ENCODE measurements around the gene VEZT.

Gene VEZT

DNA sequence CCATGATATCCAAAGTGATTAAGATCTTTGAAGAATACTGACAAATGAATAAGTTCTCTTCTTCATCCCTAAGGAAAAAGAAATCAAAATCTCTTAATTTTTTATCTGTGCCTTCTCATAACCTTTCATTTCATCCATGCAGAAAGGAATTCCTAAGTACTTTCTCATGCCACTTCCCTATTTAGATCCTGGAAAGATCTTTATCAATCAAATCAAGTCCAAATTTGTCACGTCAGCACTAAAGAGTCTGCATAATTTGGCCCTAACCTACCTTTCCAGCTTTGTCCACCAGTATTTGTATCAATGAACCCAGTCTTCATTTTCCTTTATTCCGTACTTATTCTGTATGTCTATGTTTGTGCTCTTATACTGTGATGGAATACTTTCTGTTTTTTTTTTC, 41.2 kb downstream of the VEZT start:
- H3K4me3 ChIP-seq (replicated peaks; ENCODE audit: insufficient read depth, low read length) = no peak overlapping the region
- H3K27ac ChIP-seq (replicated peaks) = no peak overlapping the region
- no peak for TF ChIP-seq GABPA (IDR thresholded peaks at IDR 0.05; ENCODE audit: low read depth)
- no peak for TF ChIP-seq CTCF (IDR thresholded peaks at IDR 0.05; ENCODE audit: insufficient read depth, low read length)
- no peak for TF ChIP-seq POLR2AphosphoS5 (IDR thresholded peaks at IDR 0.05; ENCODE audit: low read depth)
- TF ChIP-seq SPI1 (IDR thresholded peaks at IDR 0.05; ENCODE audit: borderline replicate concordance, low read depth) = no peak
- no peak for TF ChIP-seq REST (IDR thresholded peaks at IDR 0.05; ENCODE audit: insufficient replicate concordance, low read depth)
- no peak for DNase-seq (ENCODE audit: low read depth in 1 of 2, low spot score in 1 of 2)
- no peaks in the 10 kb centered on the region for H3K27me3 ChIP-seq (ENCODE audit: insufficient read depth, poor library complexity, severe bottlenecking)

DNA sequence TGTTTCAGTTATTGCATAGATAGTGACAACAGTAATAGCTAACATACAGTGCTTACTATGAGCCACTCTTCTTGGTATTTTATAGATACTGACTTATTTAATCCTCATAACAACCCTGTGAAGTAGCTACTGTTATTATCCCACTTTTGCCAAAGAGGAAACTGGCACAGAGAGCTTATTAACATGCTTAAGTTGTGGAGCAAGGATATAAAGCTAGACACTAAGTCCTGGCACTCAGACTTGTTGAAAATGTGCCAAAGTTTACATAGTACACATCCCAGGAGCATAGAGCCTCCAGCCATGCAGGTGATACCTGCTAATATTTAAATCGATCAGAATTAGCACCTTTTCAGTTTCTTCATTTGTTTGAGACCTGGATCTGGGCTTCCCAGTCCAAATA, 41.8 kb downstream of the VEZT start:
- Histone ChIP-seq H3K27me3 (ENCODE audit: insufficient read depth, poor library complexity, severe bottlenecking) (no peaks in the 10 kb centered on the region), H3K4me3 (replicated peaks; ENCODE audit: insufficient read depth, low read length) (no peak overlapping the region), H3K27ac (replicated peaks) (no peak overlapping the region)
- no peak for DNase-seq (ENCODE audit: low read depth in 1 of 2, low spot score in 1 of 2)
- no peak for TF ChIP-seq REST (IDR thresholded peaks at IDR 0.05; ENCODE audit: insufficient replicate concordance, low read depth)
- no peak for TF ChIP-seq GABPA (IDR thresholded peaks at IDR 0.05; ENCODE audit: low read depth)

DNA sequence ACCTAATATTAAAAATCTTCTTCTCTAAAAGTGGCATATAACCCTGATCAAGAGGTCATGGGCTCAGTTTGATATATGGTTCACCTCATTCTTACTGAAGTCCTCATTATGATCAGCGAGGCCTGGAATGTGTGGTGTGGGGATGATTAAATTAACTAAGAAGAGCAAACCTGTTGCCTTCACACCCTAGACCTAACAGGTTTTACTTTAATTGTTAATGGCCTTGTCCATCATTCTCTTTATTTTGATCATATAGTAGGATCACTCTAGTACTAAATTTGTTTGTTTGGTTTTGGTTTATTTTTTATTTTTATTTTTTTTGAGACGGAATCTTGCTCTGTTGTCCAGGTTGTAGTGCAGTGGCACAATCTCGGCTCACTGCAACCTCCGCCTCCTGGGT, 43.5 kb downstream of the VEZT start:
- Histone ChIP-seq H3K27me3 (ENCODE audit: insufficient read depth, poor library complexity, severe bottlenecking) (no peaks in the 10 kb centered on the region), H3K4me3 (replicated peaks; ENCODE audit: insufficient read depth, low read length) (no peak overlapping the region), H3K27ac (replicated peaks) (no peak overlapping the region)
- no peak for DNase-seq (ENCODE audit: low read depth in 1 of 2, low spot score in 1 of 2)
- no peak for TF ChIP-seq SPI1 (IDR thresholded peaks at IDR 0.05; ENCODE audit: borderline replicate concordance, low read depth)
- no peak for TF ChIP-seq REST (IDR thresholded peaks at IDR 0.05; ENCODE audit: insufficient replicate concordance, low read depth)
- TF ChIP-seq POLR2AphosphoS5 (IDR thresholded peaks at IDR 0.05; ENCODE audit: low read depth) = no peak
- no peak for TF ChIP-seq CTCF (IDR thresholded peaks at IDR 0.05; ENCODE audit: insufficient read depth, low read length)
- TF ChIP-seq GABPA (IDR thresholded peaks at IDR 0.05; ENCODE audit: low read depth) = no peak

GRCh38 chr12:95262808-95263207, 45.2 kb downstream of the VEZT start:
- no peak overlapping the region for H3K4me3 ChIP-seq (replicated peaks; ENCODE audit: insufficient read depth, low read length)
- TF ChIP-seq POLR2AphosphoS5 (IDR thresholded peaks at IDR 0.05; ENCODE audit: low read depth) = no peak
- no peak overlapping the region for H3K27ac ChIP-seq (replicated peaks)
- DNase-seq (ENCODE audit: low read depth in 1 of 2, low spot score in 1 of 2) = no peak
- H3K27me3 ChIP-seq (ENCODE audit: insufficient read depth, poor library complexity, severe bottlenecking) = no peaks in the 10 kb centered on the region
